ENCODE measurements around the gene ZFAND2B. TPM values are rescaled to one million over a fixed set of nuclear protein-coding genes. Genes with fewer than 3 reads are reported as not detected.
A peak's percentile ranks its signal among the peaks of the same experiment; 100 is the strongest.

ZFAND2B gene
- total and polyA plus RNA-seq, 7 donors, result 19.0 to 46.2 (median 25.1) TPM

- Histone ChIP-seq H3K36me3 (ENCODE audit: insufficient read depth in 1 of 2, low read depth in 1 of 2) (peaks cover 3 to 83% of the 10 kb centered on the region in 2 donors), H3K4me3 (no peak overlapping the region), H3K4me1 (peaks cover 15% of the 10 kb centered on the region), H3K9me3 (no peaks in the 10 kb centered on the region), H3K27ac (no peak overlapping the region), H3K27me3 (ENCODE audit: insufficient read depth in 3 of 3, low read length in 2 of 3) (no peaks in the 10 kb centered on the region)
- intact Hi-C loops (cut with DNase I), result no loop called here
- DNase-seq (no peak), ATAC-seq (no peak)
- TF ChIP-seq, protein P1, sequence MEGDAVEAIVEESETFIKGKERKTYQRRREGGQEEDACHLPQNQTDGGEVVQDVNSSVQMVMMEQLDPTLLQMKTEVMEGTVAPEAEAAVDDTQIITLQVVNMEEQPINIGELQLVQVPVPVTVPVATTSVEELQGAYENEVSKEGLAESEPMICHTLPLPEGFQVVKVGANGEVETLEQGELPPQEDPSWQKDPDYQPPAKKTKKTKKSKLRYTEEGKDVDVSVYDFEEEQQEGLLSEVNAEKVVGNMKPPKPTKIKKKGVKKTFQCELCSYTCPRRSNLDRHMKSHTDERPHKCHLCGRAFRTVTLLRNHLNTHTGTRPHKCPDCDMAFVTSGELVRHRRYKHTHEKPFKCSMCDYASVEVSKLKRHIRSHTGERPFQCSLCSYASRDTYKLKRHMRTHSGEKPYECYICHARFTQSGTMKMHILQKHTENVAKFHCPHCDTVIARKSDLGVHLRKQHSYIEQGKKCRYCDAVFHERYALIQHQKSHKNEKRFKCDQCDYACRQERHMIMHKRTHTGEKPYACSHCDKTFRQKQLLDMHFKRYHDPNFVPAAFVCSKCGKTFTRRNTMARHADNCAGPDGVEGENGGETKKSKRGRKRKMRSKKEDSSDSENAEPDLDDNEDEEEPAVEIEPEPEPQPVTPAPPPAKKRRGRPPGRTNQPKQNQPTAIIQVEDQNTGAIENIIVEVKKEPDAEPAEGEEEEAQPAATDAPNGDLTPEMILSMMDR (IDR thresholded peaks at IDR 0.05), result no peak
- WGBS, 3 donors, result 91 to 94% (median 94%) methylated on average over 10 of the region's 10 CpGs
Measured at GRCh38 chr2:219213486-219214071, 7.0 kb downstream of the ZFAND2B start.

DNA sequence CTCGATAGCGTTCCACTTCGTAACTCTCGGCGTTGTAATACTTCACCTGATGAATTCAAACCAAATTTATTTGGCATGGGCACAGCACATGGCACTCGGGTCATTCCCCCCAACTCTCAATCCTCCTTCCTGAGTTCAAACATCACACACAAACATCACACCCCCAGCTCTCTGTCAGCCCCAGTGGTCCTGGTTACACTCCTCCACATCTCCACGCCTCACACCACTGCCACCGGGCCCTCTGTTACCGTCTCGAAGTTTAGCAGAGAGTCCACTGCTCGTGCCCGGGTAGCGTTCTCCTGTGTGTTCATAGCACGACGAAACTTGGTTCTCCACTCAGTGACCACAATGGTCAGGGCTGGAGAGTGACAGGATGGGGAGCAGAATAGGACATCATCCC is 7.6 kb downstream of the ZFAND2B start:
- TF ChIP-seq, protein P1 (IDR thresholded peaks at IDR 0.05), result no peak
- Histone ChIP-seq H3K9me3 (no peaks in the 10 kb centered on the region), H3K27me3 (ENCODE audit: insufficient read depth in 3 of 3, low read length in 2 of 3) (no peaks in the 10 kb centered on the region), H3K4me3 (no peak overlapping the region), H3K27ac (no peak overlapping the region), H3K4me1 (peaks cover 15% of the 10 kb centered on the region), H3K36me3 (ENCODE audit: insufficient read depth in 1 of 2, low read depth in 1 of 2) (peaks cover 3 to 77% of the 10 kb centered on the region in 2 donors)
- DNase-seq, result no peak
- intact Hi-C loops (cut with DNase I), result no loop called here
- ATAC-seq, result no peak
- WGBS, 3 donors, result 93 to 96% (median 94%) methylated on average over 15 of the region's 15 CpGs

- Histone ChIP-seq H3K36me3 (ENCODE audit: insufficient read depth in 1 of 2, low read depth in 1 of 2) (peaks cover 0 to 75% of the 10 kb centered on the region in 2 donors), H3K4me1 (peaks cover 22% of the 10 kb centered on the region), H3K27ac (no peak overlapping the region), H3K9me3 (no peaks in the 10 kb centered on the region), H3K27me3 (ENCODE audit: insufficient read depth in 3 of 3, low read length in 2 of 3) (no peaks in the 10 kb centered on the region), H3K4me3 (no peak overlapping the region)
- TF ChIP-seq, protein P1 (IDR thresholded peaks at IDR 0.05), result no peak
- no peak for ATAC-seq
- WGBS, 3 donors, result 81 to 91% (median 84%) methylated on average over 6 of the region's 6 CpGs
- no peak for DNase-seq
- intact Hi-C loops (cut with DNase I), result loop anchor here in 1 of 2 donors (5.0 kb wide), 1 partner anchor 37 kb away; the partner anchor contains the start of genes CNPPD1 and RETREG2
Measured at GRCh38 chr2:219214786-219215185, 8.2 kb downstream of the ZFAND2B start.

- H3K36me3 ChIP-seq (ENCODE audit: insufficient read depth in 1 of 2, low read depth in 1 of 2), result peaks cover 2 to 75% of the 10 kb centered on the region in 2 donors
- intact Hi-C loops (cut with DNase I), result loop anchor here in 1 of 2 donors (5.0 kb wide), 1 partner anchor 39 kb away; the partner anchor contains the start of genes CNPPD1 and RETREG2
- TF ChIP-seq, protein P1 (IDR thresholded peaks at IDR 0.05), result no peak
- WGBS, 3 donors, result 91 to 93% (median 92%) methylated on average over 27 of the region's 27 CpGs
- no peak overlapping the region for H3K4me3 ChIP-seq
- ATAC-seq, result no peak
- DNase-seq, result no peak
- H3K27me3 ChIP-seq (ENCODE audit: insufficient read depth in 3 of 3, low read length in 2 of 3), result no peaks in the 10 kb centered on the region
- H3K27ac ChIP-seq, result peak overlapping the region; percentile 92
- H3K9me3 ChIP-seq, result no peaks in the 10 kb centered on the region
- peaks cover 24% of the 10 kb centered on the region for H3K4me1 ChIP-seq
Measured at GRCh38 chr2:219215871-219216534, 9.4 kb downstream of the ZFAND2B start.
